ENCODE data around the gene LRRTM2.

- TF ChIP-seq, protein P1, sequence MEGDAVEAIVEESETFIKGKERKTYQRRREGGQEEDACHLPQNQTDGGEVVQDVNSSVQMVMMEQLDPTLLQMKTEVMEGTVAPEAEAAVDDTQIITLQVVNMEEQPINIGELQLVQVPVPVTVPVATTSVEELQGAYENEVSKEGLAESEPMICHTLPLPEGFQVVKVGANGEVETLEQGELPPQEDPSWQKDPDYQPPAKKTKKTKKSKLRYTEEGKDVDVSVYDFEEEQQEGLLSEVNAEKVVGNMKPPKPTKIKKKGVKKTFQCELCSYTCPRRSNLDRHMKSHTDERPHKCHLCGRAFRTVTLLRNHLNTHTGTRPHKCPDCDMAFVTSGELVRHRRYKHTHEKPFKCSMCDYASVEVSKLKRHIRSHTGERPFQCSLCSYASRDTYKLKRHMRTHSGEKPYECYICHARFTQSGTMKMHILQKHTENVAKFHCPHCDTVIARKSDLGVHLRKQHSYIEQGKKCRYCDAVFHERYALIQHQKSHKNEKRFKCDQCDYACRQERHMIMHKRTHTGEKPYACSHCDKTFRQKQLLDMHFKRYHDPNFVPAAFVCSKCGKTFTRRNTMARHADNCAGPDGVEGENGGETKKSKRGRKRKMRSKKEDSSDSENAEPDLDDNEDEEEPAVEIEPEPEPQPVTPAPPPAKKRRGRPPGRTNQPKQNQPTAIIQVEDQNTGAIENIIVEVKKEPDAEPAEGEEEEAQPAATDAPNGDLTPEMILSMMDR (IDR thresholded peaks at IDR 0.05; ENCODE audit: low read length): no peak
- no peak for TF ChIP-seq EZH2 (IDR thresholded peaks at IDR 0.05; ENCODE audit: borderline replicate concordance, low read length)
These were observed 42.1 kb downstream of the LRRTM2 start for GRCh38 chr5:138833080-138833479.
